Astrocyte (in vitro differentiated cells and primary cell): ENCODE results near the gene PDZD2. TPM values are rescaled to one million over a fixed set of nuclear protein-coding genes. Genes with fewer than 3 reads are reported as not detected.

ENCODE experiments used
- DNase-seq: peaks from one replicate; pipeline ENCODE4 v3.0.0-alpha.2; 2010; ENCODE audit warnings: low read depth
- FAIRE-seq: peaks from 2 replicates; lab custom pipeline; 2011; peaks lifted over from hg19 to GRCh38; lab: Jason Lieb, UNC
- H2AFZ ChIP-seq: 2 replicates; pipeline ENCODE4 v1.6.0; 2012; ENCODE audit warnings: low read depth, low read length, inconsistent platforms
- H3K27ac ChIP-seq: 2 replicates; pipeline ENCODE4 v1.5.1; 2011; ENCODE audit warnings: low read depth, low read length, inconsistent platforms
- H3K27me3 ChIP-seq: 2 replicates; pipeline ENCODE4 v1.6.0; 2011; ENCODE audit warnings: low read length, inconsistent platforms; ENCODE audit not compliant: insufficient read depth
- H3K36me3 ChIP-seq: 2 replicates; pipeline ENCODE4 v1.5.1; 2011; ENCODE audit warnings: low read length, inconsistent platforms; ENCODE audit not compliant: insufficient read depth
- H3K4me1 ChIP-seq: 2 replicates; pipeline ENCODE4 v1.5.1; 2011; ENCODE audit warnings: low read length, inconsistent platforms; ENCODE audit not compliant: insufficient read depth
- H3K4me2 ChIP-seq: 2 replicates; pipeline ENCODE4 v1.6.0; 2012; ENCODE audit warnings: low read length, inconsistent platforms
- H3K4me3 ChIP-seq: 2 replicates; pipeline ENCODE4 v1.5.1; 2011; ENCODE audit warnings: low read depth, mild to moderate bottlenecking, low read length, inconsistent platforms; ENCODE audit not compliant: insufficient read depth
- H3K79me2 ChIP-seq: 2 replicates; pipeline ENCODE4 v1.6.0; 2012; ENCODE audit warnings: mild to moderate bottlenecking, low read length, inconsistent platforms; ENCODE audit not compliant: insufficient read depth
- H3K9ac ChIP-seq: 2 replicates; pipeline ENCODE4 v1.6.0; 2012; ENCODE audit warnings: mild to moderate bottlenecking, low read length, inconsistent platforms
- H3K9me3 ChIP-seq: 2 replicates; pipeline ENCODE4 v1.5.1; 2012; ENCODE audit warnings: low read depth, mild to moderate bottlenecking, low read length, inconsistent platforms; ENCODE audit not compliant: insufficient read depth
- H4K20me1 ChIP-seq: 2 replicates; pipeline ENCODE4 v1.6.0; 2012; ENCODE audit warnings: low read length, inconsistent platforms; ENCODE audit not compliant: insufficient read depth
- H3K27ac Mint-ChIP-seq: one replicate; pipeline ENCODE4 v1.8.0; 2021; ENCODE audit warnings: mild to moderate bottlenecking, mixed read lengths; ENCODE audit not compliant: unreplicated experiment
- H3K27me3 Mint-ChIP-seq: one replicate; pipeline ENCODE4 v1.8.0; 2021; ENCODE audit warnings: low read depth, mixed read lengths; ENCODE audit not compliant: unreplicated experiment
- H3K36me3 Mint-ChIP-seq: one replicate; pipeline ENCODE4 v1.8.0; 2021; ENCODE audit warnings: low read depth, mixed read lengths; ENCODE audit not compliant: unreplicated experiment
- H3K4me1 Mint-ChIP-seq: one replicate; pipeline ENCODE4 v1.8.0; 2021; ENCODE audit warnings: low read depth, mixed read lengths; ENCODE audit not compliant: unreplicated experiment
- H3K4me3 Mint-ChIP-seq: one replicate; pipeline ENCODE4 v1.8.0; 2021; ENCODE audit warnings: mild to moderate bottlenecking, moderate library complexity, mixed read lengths; ENCODE audit not compliant: unreplicated experiment
- H3K9me3 Mint-ChIP-seq: one replicate; pipeline ENCODE4 v1.8.0; 2021; ENCODE audit warnings: mild to moderate bottlenecking, mixed read lengths; ENCODE audit not compliant: unreplicated experiment
- EZH2 ChIP-seq: IDR thresholded peaks from 2 replicates; pipeline ENCODE4 v1.6.1; 2012; ENCODE audit warnings: mild to moderate bottlenecking, low read length, inconsistent platforms; ENCODE audit not compliant: insufficient read depth
- total RNA-seq: library from RNA; stranded (reverse); gene quantifications from 2 replicates; pipeline ENCODE4 v1.2.1, GENCODE V29; 2021
- TF ChIP-seq, protein P1 (sequence below): IDR thresholded peaks from 2 replicates; pipeline ENCODE4 v1.5.1; 2011; ENCODE audit warnings: low read depth, mild to moderate bottlenecking, inconsistent platforms, low read length, moderate library complexity; ENCODE audit not compliant: insufficient read depth

The PDZD2 gene
- total RNA-seq, 1 donor from 2014 or later: 10.3 TPM

GRCh38 chr5:31880449-31880848 lies 241.5 kb downstream of the PDZD2 start:
- Histone ChIP-seq H3K4me1 (no peaks in the 10 kb centered on the region), H3K79me2 (no peaks in the 10 kb centered on the region), H3K27ac (no peak overlapping the region), H3K36me3 (no peaks in the 10 kb centered on the region), H3K27me3 (no peaks in the 10 kb centered on the region), H3K9ac (no peak overlapping the region), H4K20me1 (no peaks in the 10 kb centered on the region), H3K9me3 (no peaks in the 10 kb centered on the region), H3K4me3 (no peak overlapping the region), H2AFZ (no peak overlapping the region), H3K4me2 (no peak overlapping the region)
- H3K4me3 Mint-ChIP-seq: no peak overlapping the region
- no peaks in the 10 kb centered on the region for H3K36me3 Mint-ChIP-seq
- H3K4me1 Mint-ChIP-seq: peaks cover 1% of the 10 kb centered on the region
- no peaks in the 10 kb centered on the region for H3K9me3 Mint-ChIP-seq
- no peak overlapping the region for H3K27ac Mint-ChIP-seq
- TF ChIP-seq, protein P1, sequence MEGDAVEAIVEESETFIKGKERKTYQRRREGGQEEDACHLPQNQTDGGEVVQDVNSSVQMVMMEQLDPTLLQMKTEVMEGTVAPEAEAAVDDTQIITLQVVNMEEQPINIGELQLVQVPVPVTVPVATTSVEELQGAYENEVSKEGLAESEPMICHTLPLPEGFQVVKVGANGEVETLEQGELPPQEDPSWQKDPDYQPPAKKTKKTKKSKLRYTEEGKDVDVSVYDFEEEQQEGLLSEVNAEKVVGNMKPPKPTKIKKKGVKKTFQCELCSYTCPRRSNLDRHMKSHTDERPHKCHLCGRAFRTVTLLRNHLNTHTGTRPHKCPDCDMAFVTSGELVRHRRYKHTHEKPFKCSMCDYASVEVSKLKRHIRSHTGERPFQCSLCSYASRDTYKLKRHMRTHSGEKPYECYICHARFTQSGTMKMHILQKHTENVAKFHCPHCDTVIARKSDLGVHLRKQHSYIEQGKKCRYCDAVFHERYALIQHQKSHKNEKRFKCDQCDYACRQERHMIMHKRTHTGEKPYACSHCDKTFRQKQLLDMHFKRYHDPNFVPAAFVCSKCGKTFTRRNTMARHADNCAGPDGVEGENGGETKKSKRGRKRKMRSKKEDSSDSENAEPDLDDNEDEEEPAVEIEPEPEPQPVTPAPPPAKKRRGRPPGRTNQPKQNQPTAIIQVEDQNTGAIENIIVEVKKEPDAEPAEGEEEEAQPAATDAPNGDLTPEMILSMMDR: no peak
- no peak for TF ChIP-seq EZH2
- DNase-seq (no peak), FAIRE-seq (no peak)
- no peaks in the 10 kb centered on the region for H3K27me3 Mint-ChIP-seq

DNA sequence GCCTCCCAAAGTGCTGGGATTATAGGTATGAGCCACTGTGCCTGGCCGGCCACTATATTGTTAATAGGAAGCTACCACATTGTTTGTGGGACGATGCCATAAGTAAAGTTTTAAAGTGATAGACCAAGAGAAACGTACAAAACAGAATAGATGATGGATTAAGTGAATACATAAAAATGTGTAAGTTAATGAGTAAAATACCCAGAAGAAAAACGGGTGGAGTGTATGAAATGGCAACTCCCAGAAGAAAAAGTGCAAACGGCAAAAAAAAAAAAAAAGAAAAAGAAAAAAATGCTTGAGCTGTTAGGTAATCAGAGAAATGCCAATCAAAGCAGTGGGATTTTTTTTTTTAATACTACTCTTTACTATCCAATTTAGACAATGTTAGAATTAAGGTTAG lies 246.0 kb downstream of the PDZD2 start:
- no peaks in the 10 kb centered on the region for H3K9me3 ChIP-seq
- no peaks in the 10 kb centered on the region for H3K9me3 Mint-ChIP-seq
- H3K36me3 ChIP-seq: no peaks in the 10 kb centered on the region
- H3K79me2 ChIP-seq: no peaks in the 10 kb centered on the region
- no peak overlapping the region for H3K4me3 ChIP-seq
- no peaks in the 10 kb centered on the region for H3K4me1 ChIP-seq
- FAIRE-seq (no peak), DNase-seq (no peak)
- H3K4me2 ChIP-seq: no peak overlapping the region
- H4K20me1 ChIP-seq: no peaks in the 10 kb centered on the region
- TF ChIP-seq EZH2: no peak
- TF ChIP-seq, protein P1: no peak
- H3K27ac ChIP-seq: no peak overlapping the region
- H2AFZ ChIP-seq: no peak overlapping the region
- H3K36me3 Mint-ChIP-seq: no peaks in the 10 kb centered on the region
- H3K27ac Mint-ChIP-seq: no peak overlapping the region
- H3K9ac ChIP-seq: no peak overlapping the region
- H3K4me3 Mint-ChIP-seq: no peak overlapping the region
- peaks cover 9% of the 10 kb centered on the region for H3K4me1 Mint-ChIP-seq
- H3K27me3 Mint-ChIP-seq: no peaks in the 10 kb centered on the region
- peaks cover 5% of the 10 kb centered on the region for H3K27me3 ChIP-seq

DNA sequence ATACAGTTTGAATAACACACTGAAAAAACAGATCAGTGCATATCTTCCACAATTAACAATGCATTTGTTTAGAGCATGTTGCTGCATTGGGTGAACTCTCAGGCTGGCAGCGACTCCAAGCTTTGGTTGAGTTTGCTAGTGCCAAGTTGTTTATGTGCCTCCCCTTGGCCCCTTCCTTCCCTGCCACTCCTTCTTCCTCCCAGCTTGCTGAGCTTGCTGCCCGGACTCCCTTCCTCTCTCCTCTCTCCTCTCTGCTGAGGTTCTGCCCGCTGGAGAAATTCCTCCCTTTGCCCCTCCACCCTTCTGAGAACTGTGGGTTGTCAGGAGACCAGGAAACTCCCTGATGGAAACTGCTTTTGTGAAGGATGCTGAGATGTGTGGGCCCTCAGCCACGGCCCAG lies 247.3 kb downstream of the PDZD2 start:
- Mint-ChIP-seq H3K27ac (no peak overlapping the region), H3K4me3 (no peak overlapping the region), H3K9me3 (no peaks in the 10 kb centered on the region), H3K36me3 (no peaks in the 10 kb centered on the region), H3K4me1 (peaks cover 9% of the 10 kb centered on the region), H3K27me3 (no peaks in the 10 kb centered on the region)
- no peaks in the 10 kb centered on the region for H3K36me3 ChIP-seq
- no peaks in the 10 kb centered on the region for H4K20me1 ChIP-seq
- H3K4me3 ChIP-seq: no peak overlapping the region
- H3K27me3 ChIP-seq: peaks cover 5% of the 10 kb centered on the region
- no peaks in the 10 kb centered on the region for H3K4me1 ChIP-seq
- DNase-seq (no peak), FAIRE-seq (no peak)
- no peak overlapping the region for H3K27ac ChIP-seq
- TF ChIP-seq EZH2: no peak
- TF ChIP-seq, protein P1: no peak
- no peak overlapping the region for H3K9ac ChIP-seq
- H2AFZ ChIP-seq: no peak overlapping the region
- no peaks in the 10 kb centered on the region for H3K9me3 ChIP-seq
- H3K79me2 ChIP-seq: no peaks in the 10 kb centered on the region
- no peak overlapping the region for H3K4me2 ChIP-seq
